H1 (cell line): ENCODE measurements around the gene SMARCC2. TPM values are rescaled to one million over a fixed set of nuclear protein-coding genes. Genes with fewer than 3 reads are reported as not detected.

Experiments
- CTCF ChIA-PET: fragments of 300-600 bp; sonication (Branson Sonifier 250); formaldehyde crosslinking; loops from one replicate; lab custom pipeline; 2021; ENCODE audit not compliant: partially characterized antibody; lab: Charles Lee
- POLR2A ChIA-PET: fragments of 300-600 bp; sonication (Branson Sonifier 250); formaldehyde crosslinking; loops from one replicate; lab custom pipeline; 2021; ENCODE audit warnings: inconsistent platforms; ENCODE audit not compliant: partially characterized antibody; lab: Charles Lee
- DNase-seq, 2 experiments: peaks; one replicate each; pipeline versions ENCODE4 v3.0.0 to v3.0.0-alpha.2; 2010 to 2022; ENCODE audit warnings: low spot score in 2 of 2, low read depth in 1 of 2, mixed read lengths in 1 of 2
- FAIRE-seq: peaks from 2 replicates; lab custom pipeline; 2011; peaks lifted over from hg19 to GRCh38; lab: Jason Lieb, UNC
- H2AFZ ChIP-seq: 2 replicates; pipeline ENCODE4 v1.8.1; 2012; ENCODE audit warnings: low read length, inconsistent platforms
- H2AK5ac ChIP-seq: 2 replicates; pipeline ENCODE4 v1.6.1; 2013; ENCODE audit warnings: low read depth, low read length
- H2BK120ac ChIP-seq: replicated peaks from 2 replicates; pipeline ENCODE3; 2013; ENCODE audit warnings: low read depth, low read length, inconsistent platforms
- H2BK12ac ChIP-seq: 2 replicates; pipeline ENCODE4 v1.6.1; 2013; ENCODE audit warnings: low read depth, low read length
- H2BK15ac ChIP-seq: 2 replicates; pipeline ENCODE4 v1.6.1; 2013; ENCODE audit warnings: low read length
- H2BK20ac ChIP-seq: 2 replicates; pipeline ENCODE4 v1.6.1; 2013; ENCODE audit warnings: low read length
- H2BK5ac ChIP-seq: 2 replicates; pipeline ENCODE4 v1.6.1; 2013; ENCODE audit warnings: low read depth, low read length
- H3K14ac ChIP-seq: 2 replicates; pipeline ENCODE4 v1.6.1; 2013; ENCODE audit warnings: inconsistent platforms; ENCODE audit not compliant: insufficient read length
- H3K18ac ChIP-seq: 2 replicates; pipeline ENCODE4 v1.6.1; 2013; ENCODE audit warnings: low read length; ENCODE audit errors: extremely low read depth
- H3K23ac ChIP-seq: 2 replicates; pipeline ENCODE4 v1.6.1; 2013; ENCODE audit warnings: inconsistent platforms; ENCODE audit not compliant: insufficient read length
- H3K23me2 ChIP-seq: 2 replicates; pipeline ENCODE4 v1.6.1; 2013; ENCODE audit warnings: low read depth, low read length
- H3K27ac ChIP-seq: 2 replicates; pipeline ENCODE4 v1.6.1; 2011; ENCODE audit warnings: low read depth, low read length, inconsistent platforms
- H3K27me3 ChIP-seq, 4 experiments: replicated peaks in 1 of 4; 1 replicate in 1 of 4; 2 replicates in 3 of 4; pipeline versions ENCODE4 v1.6.1 to v1.8.1; 2011 to 2013; ENCODE audit warnings: low read length in 3 of 4, mild to moderate bottlenecking in 3 of 4, inconsistent platforms in 2 of 4, mixed read lengths in 2 of 4, moderate library complexity in 1 of 4; ENCODE audit not compliant: control insufficient read depth in 3 of 4, insufficient read depth in 3 of 4; ENCODE audit errors: extremely low read depth in 1 of 4
- H3K36me3 ChIP-seq, 4 experiments: 2 replicates each; pipeline versions ENCODE4 v1.6.1 to v1.8.1; 2011 to 2013; ENCODE audit warnings: mild to moderate bottlenecking in 4 of 4, low read length in 3 of 4, moderate library complexity in 2 of 4, control low read depth in 1 of 4, inconsistent platforms in 1 of 4; ENCODE audit not compliant: insufficient read depth in 4 of 4, control insufficient read depth in 2 of 4
- H3K4ac ChIP-seq: replicated peaks from 2 replicates; pipeline ENCODE3; 2013; ENCODE audit warnings: low read length, low read depth, mixed read lengths, inconsistent platforms; ENCODE audit not compliant: insufficient read length
- H3K4me1 ChIP-seq, 4 experiments: replicated peaks in 1 of 4; 1 replicate in 1 of 4; 2 replicates in 3 of 4; pipeline versions ENCODE4 v1.6.1 to v1.8.1; 2011 to 2013; ENCODE audit warnings: low read length in 3 of 4, inconsistent platforms in 2 of 4, mixed read lengths in 1 of 4; ENCODE audit not compliant: insufficient read depth in 4 of 4, control insufficient read depth in 3 of 4
- H3K4me2 ChIP-seq, 2 experiments: 2 replicates each; pipeline versions ENCODE4 v1.6.1 to v1.8.1; 2011 to 2013; ENCODE audit warnings: low read depth in 2 of 2, low read length in 2 of 2, control low read depth in 1 of 2, inconsistent platforms in 1 of 2, mild to moderate bottlenecking in 1 of 2; ENCODE audit not compliant: insufficient read depth in 1 of 2
- H3K4me3 ChIP-seq, 4 experiments: fragments of 200-600, 300-600 bp in 1 of 4; sonication (generic), shearing (Covaris generic), sonication (Bioruptor Twin) in 1 of 4; 2 replicates each; pipeline versions ENCODE4 v1.5.1 to v1.8.1; 2011 to 2016; ENCODE audit warnings: low read length in 4 of 4, low read depth in 3 of 4, control low read depth in 2 of 4, inconsistent platforms in 2 of 4, mild to moderate bottlenecking in 2 of 4, mixed read lengths in 1 of 4, moderate library complexity in 1 of 4; ENCODE audit not compliant: insufficient read depth in 2 of 4; ENCODE audit errors: extremely low read depth in 1 of 4
- H3K56ac ChIP-seq: replicated peaks from 2 replicates; pipeline ENCODE3; 2013; ENCODE audit warnings: low read depth, mild to moderate bottlenecking, mixed read lengths, low read length, inconsistent platforms; ENCODE audit not compliant: insufficient read length
- H3K79me1 ChIP-seq: 2 replicates; pipeline ENCODE4 v1.6.1; 2013; ENCODE audit warnings: low read depth, low read length, control low read depth
- H3K79me2 ChIP-seq, 2 experiments: 2 replicates each; pipeline versions ENCODE4 v1.6.1 to v1.8.1; 2012 to 2013; ENCODE audit warnings: low read length in 2 of 2, mild to moderate bottlenecking in 2 of 2, inconsistent platforms in 1 of 2; ENCODE audit not compliant: insufficient read depth in 2 of 2, control insufficient read depth in 1 of 2
- H3K9ac ChIP-seq, 4 experiments: replicated peaks in 1 of 4; 1 replicate in 1 of 4; 2 replicates in 3 of 4; pipeline versions ENCODE4 v1.6.1 to v1.8.1; 2011 to 2013; ENCODE audit warnings: low read depth in 3 of 4, low read length in 3 of 4, control low read depth in 2 of 4, mild to moderate bottlenecking in 2 of 4, moderate library complexity in 2 of 4, inconsistent platforms in 1 of 4; ENCODE audit errors: extremely low read depth in 1 of 4
- H3K9me3 ChIP-seq, 2 experiments: 2 replicates each; pipeline versions ENCODE4 v1.6.1 to v1.8.1; 2012 to 2013; ENCODE audit warnings: mild to moderate bottlenecking in 2 of 2, moderate library complexity in 2 of 2, control low read depth in 1 of 2, inconsistent platforms in 1 of 2, low read depth in 1 of 2, low read length in 1 of 2, mixed read lengths in 1 of 2; ENCODE audit not compliant: insufficient read depth in 2 of 2
- H4K20me1 ChIP-seq, 2 experiments: replicated peaks in 1 of 2; 2 replicates each; pipeline versions ENCODE3 to v1.8.1; 2011 to 2013; ENCODE audit warnings: inconsistent platforms in 2 of 2, low read length in 2 of 2, mild to moderate bottlenecking in 1 of 2; ENCODE audit not compliant: insufficient read depth in 2 of 2, control insufficient read depth in 1 of 2
- H4K5ac ChIP-seq: 2 replicates; pipeline ENCODE4 v1.6.1; 2013; ENCODE audit warnings: low read length, low read depth, mixed read lengths, inconsistent platforms; ENCODE audit not compliant: insufficient read length
- H4K8ac ChIP-seq: 2 replicates; pipeline ENCODE4 v1.8.0; 2013; ENCODE audit warnings: mild to moderate bottlenecking, moderate library complexity, low read length, inconsistent platforms; ENCODE audit not compliant: insufficient read depth; ENCODE audit errors: extremely low read depth
- H4K91ac ChIP-seq: replicated peaks from 2 replicates; pipeline ENCODE3; 2013; ENCODE audit warnings: low read length, mixed read lengths, inconsistent platforms; ENCODE audit not compliant: insufficient read length
- CREB1 ChIP-seq: IDR thresholded peaks from 2 replicates; pipeline ENCODE4 v1.6.1; 2012; ENCODE audit warnings: inconsistent platforms
- JUN ChIP-seq: IDR thresholded peaks from 2 replicates; pipeline ENCODE4 v1.6.1; 2011; ENCODE audit warnings: low read depth, mild to moderate bottlenecking, improper control_type of control experiment, low read length
- KDM1A ChIP-seq: fragments of 200-600, 300-600 bp; sonication (generic); IDR thresholded peaks from 2 replicates; pipeline ENCODE4 v1.7.1; 2016; ENCODE audit warnings: mild to moderate bottlenecking, low read length, borderline replicate concordance
- NANOG ChIP-seq: IDR thresholded peaks from 2 replicates; pipeline ENCODE4 v1.6.1; 2011; ENCODE audit warnings: low read length, low read depth, mild to moderate bottlenecking, inconsistent platforms; ENCODE audit not compliant: insufficient read depth, poor library complexity, severe bottlenecking
- NRF1 ChIP-seq: IDR thresholded peaks from 2 replicates; pipeline ENCODE4 v1.6.1; 2011; ENCODE audit warnings: mild to moderate bottlenecking, low read depth, low read length, improper control_type of control experiment
- POLR2AphosphoS5 ChIP-seq: IDR thresholded peaks from 2 replicates; pipeline ENCODE4 v1.6.1; 2011; ENCODE audit warnings: low read depth, low read length
- SAP30 ChIP-seq: fragments of 300-600 bp; sonication (generic); IDR thresholded peaks from 2 replicates; pipeline ENCODE4 v1.7.1; 2012; ENCODE audit warnings: low read length, moderate library complexity, mild to moderate bottlenecking, inconsistent platforms; ENCODE audit not compliant: insufficient read depth, insufficient replicate concordance
- SIN3A ChIP-seq, 2 experiments: IDR thresholded peaks in 1 of 2; conservative IDR thresholded peaks in 1 of 2; 2 replicates each; pipeline ENCODE4 v1.6.1; 2011 to 2012; ENCODE audit warnings: low read length in 2 of 2, improper control_type of control experiment in 1 of 2, low read depth in 1 of 2, mild to moderate bottlenecking in 1 of 2
- SUZ12 ChIP-seq: fragments of 200-600 bp; sonication (generic); IDR thresholded peaks from 2 replicates; pipeline ENCODE4 v1.6.1; 2012; ENCODE audit warnings: mild to moderate bottlenecking, inconsistent platforms, low read length, moderate library complexity, mixed read lengths
- TAF1 ChIP-seq: IDR thresholded peaks from 2 replicates; pipeline ENCODE4 v1.6.1; 2011; ENCODE audit warnings: mild to moderate bottlenecking, low read depth, low read length
- YY1 ChIP-seq: IDR thresholded peaks from 2 replicates; pipeline ENCODE4 v1.6.1; 2011; ENCODE audit warnings: low read depth, mild to moderate bottlenecking, low read length
- WGBS, 2 experiments: shearing (Covaris generic) in 1 of 2; methylation state at CpG; one replicate each; pipeline versions ENCODE4 v1.1.6 to v1.1.7; 2013 to 2015; ENCODE audit warnings: low lambda C conversion rate in 2 of 2, mixed read lengths in 2 of 2, inconsistent platforms in 1 of 2, low coverage in 1 of 2, missing lambda C conversion rate in 1 of 2; ENCODE audit not compliant: insufficient replicate concordance in 2 of 2, insufficient coverage in 1 of 2, insufficient read length in 1 of 2; ENCODE audit errors: extremely low coverage in 1 of 2, missing lambda C conversion rate in 1 of 2; 5-methylcytosine and 5-hydroxymethylcytosine counted together
- polyA plus RNA-seq, 7 experiments: library from polyadenylated mRNA; depleted of rRNA in 3 of 7; stranded (reverse) in 5 of 7; unstranded in 2 of 7; fragments of >200 nt in 5 of 7; fragments of 200-250 nt in 2 of 7; gene quantifications; 1 replicate in 5 of 7; 2 replicates in 1 of 7; 4 replicates in 1 of 7; pipeline versions ENCODE4 v1.2.1 to v1.2.3, GENCODE V29; 2011 to 2013; ENCODE audit warnings: missing spikeins in 2 of 7, mixed read lengths in 2 of 7
- total RNA-seq: library from RNA; stranded (reverse); fragmentation: NEBNext Ultra II Directional; extraction: Animal tissue kit (Norgen Biotek cat#: 25700); gene quantifications from 2 replicates; pipeline ENCODE4 v1.2.1, GENCODE V29; 2021
- TF ChIP-seq, protein P1 (sequence below): IDR thresholded peaks from 2 replicates; pipeline ENCODE4 v1.6.1; 2012; ENCODE audit warnings: low read length, inconsistent platforms

SMARCC2 gene
- total and polyA plus RNA-seq, 2 of the 8 experiments (the other 6 are each of a cell fraction or from before 2014, with no cell fraction given), result 33.9 to 78.5 TPM

DNA sequence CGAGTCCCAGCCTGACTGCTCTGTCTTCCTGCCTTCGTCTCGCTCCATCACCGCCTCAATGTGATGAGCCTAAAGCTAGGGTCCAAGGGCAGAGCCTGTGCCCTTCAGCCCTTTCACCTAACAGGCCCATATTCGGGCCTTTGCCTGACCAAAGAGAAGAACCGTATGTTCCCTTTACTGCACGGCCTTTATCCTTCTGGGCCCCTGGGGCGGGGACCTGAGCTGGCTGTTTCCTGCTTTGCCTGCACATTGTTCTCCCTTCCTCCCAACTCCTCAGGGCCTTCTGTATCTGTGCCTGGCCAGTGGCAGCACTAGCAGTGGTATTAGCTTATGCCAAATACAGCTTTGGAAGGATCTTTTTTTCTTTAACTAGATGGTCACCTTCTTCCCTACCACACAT, 45.4 kb downstream of the SMARCC2 start:
- Histone ChIP-seq H2AFZ (no peak overlapping the region), H4K91ac (no peak overlapping the region), H3K79me2 (no peaks in the 10 kb centered on the region), H4K8ac (0 out of 2 replicates have a peak overlapping the region, but pooled peaks have one; percentile 79), H2BK5ac (no peak overlapping the region; the same call in 1 of the 2 replicates), H3K4me3 (no peak overlapping the region), H3K14ac (no peak overlapping the region), H3K18ac (no peak overlapping the region), H2BK12ac (no peak overlapping the region), H3K56ac (no peak overlapping the region), H3K9ac (no peak overlapping the region; a peak in 1 of 7 replicates), H2BK120ac (no peak overlapping the region), H3K9me3 (no peaks in the 10 kb centered on the region), H2BK15ac (no peak overlapping the region), H4K20me1 (no peaks in the 10 kb centered on the region), H3K4ac (no peak overlapping the region), H3K23me2 (no peaks in the 10 kb centered on the region), H4K5ac (no peak overlapping the region), H3K79me1 (no peaks in the 10 kb centered on the region), H3K4me2 (no peak overlapping the region), H3K4me1 (no peaks in the 10 kb centered on the region), H3K23ac (no peak overlapping the region), H3K27ac (no peak overlapping the region), H2BK20ac (no peak overlapping the region), H2AK5ac (no peak overlapping the region), H3K27me3 (no peaks in the 10 kb centered on the region), H3K36me3 (peaks cover 18 to 52% (median 41%) of the 10 kb centered on the region in 4 experiments; a peak in 7 of 8 replicates)
- 92% methylated on average over 8 of the region's 8 CpGs; no CpG with 5 or more reads in 1 of the 2 experiments for WGBS, 2 experiments
- DNase-seq (no peak), FAIRE-seq (no peak)
- ChIA-PET POLR2A (interaction anchor here (1.1 to 2.1 kb wide), 6 partner anchors 8 to 123 kb away, joined by 3 to 11 read pairs (median 4); partner anchors contain the start of genes MYL6B and RNF41), CTCF (interaction anchor here (0.5 to 3.5 kb wide), 11 partner anchors 13 to 115 kb away, joined by 3 to 19 read pairs (median 4); partner anchors contain the start of genes ANKRD52 and ZC3H10)
- TF ChIP-seq NANOG, result no peak
- no peak for TF ChIP-seq SIN3A (conservative IDR thresholded peaks at IDR 0.05 in 1 of 2, IDR thresholded peaks at IDR 0.05 in 1 of 2; ENCODE audit: low read depth in 1 of 2, low read length in 2 of 2)
- no peak for TF ChIP-seq KDM1A
- no peak for TF ChIP-seq SUZ12
- no peak for TF ChIP-seq YY1
- no peak for TF ChIP-seq NRF1
- TF ChIP-seq POLR2AphosphoS5, result no peak
- TF ChIP-seq JUN, result no peak
- TF ChIP-seq CREB1, result no peak
- no peak for TF ChIP-seq TAF1
- no peak for TF ChIP-seq SAP30
- TF ChIP-seq, protein P1, sequence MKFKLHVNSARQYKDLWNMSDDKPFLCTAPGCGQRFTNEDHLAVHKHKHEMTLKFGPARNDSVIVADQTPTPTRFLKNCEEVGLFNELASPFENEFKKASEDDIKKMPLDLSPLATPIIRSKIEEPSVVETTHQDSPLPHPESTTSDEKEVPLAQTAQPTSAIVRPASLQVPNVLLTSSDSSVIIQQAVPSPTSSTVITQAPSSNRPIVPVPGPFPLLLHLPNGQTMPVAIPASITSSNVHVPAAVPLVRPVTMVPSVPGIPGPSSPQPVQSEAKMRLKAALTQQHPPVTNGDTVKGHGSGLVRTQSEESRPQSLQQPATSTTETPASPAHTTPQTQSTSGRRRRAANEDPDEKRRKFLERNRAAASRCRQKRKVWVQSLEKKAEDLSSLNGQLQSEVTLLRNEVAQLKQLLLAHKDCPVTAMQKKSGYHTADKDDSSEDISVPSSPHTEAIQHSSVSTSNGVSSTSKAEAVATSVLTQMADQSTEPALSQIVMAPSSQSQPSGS, result no peak
